ENCODE results near the gene MSLN.

The MSLN gene

GRCh38 chr16:760545-761343, at the start of gene MSLN:
Gene MSLN (plus strand): TSS chr16:760734. CDS start chr16:762681, 1,947 bp downstream.
- in situ Hi-C loops (cut with HindIII; ENCODE audit: low sequenced_read_pairs), result no loop called here

- in situ Hi-C loops (cut with HindIII; ENCODE audit: low sequenced_read_pairs), result loop anchor here (5.0 to 10.0 kb wide), 2 partner anchors 56 to 266 kb away; no protein-coding TSS in a partner anchor
Measured at GRCh38 chr16:711084-711483, 49.5 kb upstream of the MSLN start.

- in situ Hi-C loops (cut with HindIII; ENCODE audit: low sequenced_read_pairs), result loop anchor here (5.0 to 10.0 kb wide), 2 partner anchors 57 to 266 kb away; no protein-coding TSS in a partner anchor
Measured at GRCh38 chr16:711548-712320, 48.8 kb upstream of the MSLN start.

GRCh38 chr16:712740-713250, 47.7 kb upstream of the MSLN start:
- in situ Hi-C loops (cut with HindIII; ENCODE audit: low sequenced_read_pairs), result loop anchor here (5.0 to 10.0 kb wide), 2 partner anchors 58 to 265 kb away; no protein-coding TSS in a partner anchor

- in situ Hi-C loops (cut with HindIII; ENCODE audit: low sequenced_read_pairs), result loop anchor here (5.0 to 10.0 kb wide), 2 partner anchors 59 to 263 kb away; no protein-coding TSS in a partner anchor
Measured at GRCh38 chr16:714079-714478, 46.5 kb upstream of the MSLN start.

GRCh38 chr16:714558-715476, 45.7 kb upstream of the MSLN start, which contains the start of gene METRN:
Gene METRN (plus strand): TSS chr16:715118. CDS start chr16:715290, 172 bp downstream.
- in situ Hi-C loops (cut with HindIII; ENCODE audit: low sequenced_read_pairs), result loop anchor here (5.0 to 10.0 kb wide), 2 partner anchors 60 to 262 kb away; no protein-coding TSS in a partner anchor

GRCh38 chr16:715477-716199, 44.9 kb upstream of the MSLN start:
- in situ Hi-C loops (cut with HindIII; ENCODE audit: low sequenced_read_pairs), result loop anchor here (10.0 kb wide), 1 partner anchor 61 kb away; no protein-coding TSS in a partner anchor

GRCh38 chr16:716200-716568, 44.4 kb upstream of the MSLN start:
- in situ Hi-C loops (cut with HindIII; ENCODE audit: low sequenced_read_pairs), result loop anchor here (10.0 kb wide), 1 partner anchor 61 kb away; no protein-coding TSS in a partner anchor

GRCh38 chr16:716768-717325, 43.7 kb upstream of the MSLN start:
- in situ Hi-C loops (cut with HindIII; ENCODE audit: low sequenced_read_pairs), result loop anchor here (10.0 kb wide), 1 partner anchor 62 kb away; no protein-coding TSS in a partner anchor

- in situ Hi-C loops (cut with HindIII; ENCODE audit: low sequenced_read_pairs), result loop anchor here (10.0 kb wide), 1 partner anchor 63 kb away; no protein-coding TSS in a partner anchor
Measured at GRCh38 chr16:717450-718245, 42.9 kb upstream of the MSLN start.

GRCh38 chr16:718389-718788, 42.1 kb upstream of the MSLN start:
- in situ Hi-C loops (cut with HindIII; ENCODE audit: low sequenced_read_pairs), result loop anchor here (10.0 kb wide), 1 partner anchor 64 kb away; no protein-coding TSS in a partner anchor

GRCh38 chr16:718922-719321, 41.6 kb upstream of the MSLN start:
- in situ Hi-C loops (cut with HindIII; ENCODE audit: low sequenced_read_pairs), result loop anchor here (10.0 kb wide), 1 partner anchor 64 kb away; no protein-coding TSS in a partner anchor

- in situ Hi-C loops (cut with HindIII; ENCODE audit: low sequenced_read_pairs), result loop anchor here (10.0 kb wide), 1 partner anchor 65 kb away; no protein-coding TSS in a partner anchor
Measured at GRCh38 chr16:719815-720446, 40.6 kb upstream of the MSLN start.

GRCh38 chr16:720447-720989, 40.0 kb upstream of the MSLN start:
- in situ Hi-C loops (cut with HindIII; ENCODE audit: low sequenced_read_pairs), result no loop called here

- in situ Hi-C loops (cut with HindIII; ENCODE audit: low sequenced_read_pairs), result no loop called here
Measured at GRCh38 chr16:720990-721764, 39.4 kb upstream of the MSLN start, which contains the start of gene ANTKMT. Gene ANTKMT (plus strand): TSS chr16:721146. CDS start chr16:721275, 129 bp downstream.

Measured in endothelial cell of hepatic sinusoid (primary cell).